ENCODE results near the gene ZNF239. TPM values are rescaled to one million over a fixed set of nuclear protein-coding genes. Genes with fewer than 3 reads are reported as not detected.
"Not testable (repeated sequence)": the region's sequence is repeated elsewhere in the genome, so short reads cannot be mapped to it uniquely, and the experiment has no call there.

Gene ZNF239
- total RNA-seq, 2 donors from 2014 or later = 4.3 to 6.8 TPM

DNA sequence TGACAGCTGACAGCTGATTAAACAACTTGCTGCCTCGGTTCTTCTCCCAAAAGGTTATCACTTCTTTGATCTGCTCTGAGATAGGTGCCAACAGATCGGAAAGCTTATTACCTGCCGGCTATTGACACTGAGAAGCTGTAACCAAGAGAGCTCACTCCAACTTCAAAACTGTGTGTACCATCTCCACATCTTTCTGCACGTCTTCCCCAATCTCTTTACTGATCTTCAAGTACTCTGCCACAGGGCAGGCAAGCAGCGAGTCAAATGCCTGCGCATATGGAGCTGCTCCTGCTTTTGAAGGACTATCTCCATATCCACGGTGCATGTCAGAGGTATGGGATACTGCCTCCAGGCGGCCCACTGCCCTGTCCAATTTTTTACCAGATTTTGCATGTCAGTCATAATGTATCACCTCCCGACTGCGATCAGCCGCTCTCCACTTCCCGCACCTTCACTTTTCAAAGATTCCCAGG is 31.5 kb upstream of the ZNF239 start:
- WGBS = 46% methylated on average over 12 of the region's 12 CpGs
- Histone ChIP-seq H3K36me3 (no peaks in the 10 kb centered on the region), H3K4me3 (peak overlapping the region; percentile 65 to 79), H3K4me1 (replicated peaks) (no peaks in the 10 kb centered on the region), H3K27me3 (replicated peaks; ENCODE audit: insufficient read depth) (no peaks in the 10 kb centered on the region), H3K9me3 (no peaks in the 10 kb centered on the region), H3K27ac (peak overlapping the region in 1 of 2 donors; percentile 34)
- TF ChIP-seq POLR2A (IDR thresholded peaks at IDR 0.05) = no peak
- TF ChIP-seq POLR2AphosphoS5 (IDR thresholded peaks at IDR 0.05) = no peak
- TF ChIP-seq, protein P1, sequence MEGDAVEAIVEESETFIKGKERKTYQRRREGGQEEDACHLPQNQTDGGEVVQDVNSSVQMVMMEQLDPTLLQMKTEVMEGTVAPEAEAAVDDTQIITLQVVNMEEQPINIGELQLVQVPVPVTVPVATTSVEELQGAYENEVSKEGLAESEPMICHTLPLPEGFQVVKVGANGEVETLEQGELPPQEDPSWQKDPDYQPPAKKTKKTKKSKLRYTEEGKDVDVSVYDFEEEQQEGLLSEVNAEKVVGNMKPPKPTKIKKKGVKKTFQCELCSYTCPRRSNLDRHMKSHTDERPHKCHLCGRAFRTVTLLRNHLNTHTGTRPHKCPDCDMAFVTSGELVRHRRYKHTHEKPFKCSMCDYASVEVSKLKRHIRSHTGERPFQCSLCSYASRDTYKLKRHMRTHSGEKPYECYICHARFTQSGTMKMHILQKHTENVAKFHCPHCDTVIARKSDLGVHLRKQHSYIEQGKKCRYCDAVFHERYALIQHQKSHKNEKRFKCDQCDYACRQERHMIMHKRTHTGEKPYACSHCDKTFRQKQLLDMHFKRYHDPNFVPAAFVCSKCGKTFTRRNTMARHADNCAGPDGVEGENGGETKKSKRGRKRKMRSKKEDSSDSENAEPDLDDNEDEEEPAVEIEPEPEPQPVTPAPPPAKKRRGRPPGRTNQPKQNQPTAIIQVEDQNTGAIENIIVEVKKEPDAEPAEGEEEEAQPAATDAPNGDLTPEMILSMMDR (IDR thresholded peaks at IDR 0.05) = no peak
- intact Hi-C loops (cut with DNase I) = no loop called here
- no peak for DNase-seq (ENCODE audit: low spot score)

DNA sequence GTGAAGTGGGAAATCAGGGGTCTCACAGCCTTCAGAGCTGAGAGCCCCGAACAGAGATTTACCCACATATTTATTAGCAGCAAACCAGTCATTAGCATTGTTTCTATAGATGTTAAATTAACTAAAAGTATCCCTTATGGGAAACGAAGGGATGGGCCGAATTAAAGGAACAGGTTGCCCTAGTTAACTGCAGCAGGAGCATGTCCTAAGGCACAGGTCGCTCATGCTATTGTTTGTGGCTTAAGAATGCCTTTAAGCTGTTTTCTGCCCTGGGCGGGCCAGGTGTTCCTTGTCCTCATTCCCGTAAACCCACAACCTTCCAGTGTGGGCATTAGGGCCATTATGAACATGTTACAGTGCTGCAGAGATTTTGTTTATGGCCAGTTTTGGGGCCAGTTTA is 27.2 kb upstream of the ZNF239 start:
- H3K27ac ChIP-seq; intact Hi-C loops (cut with DNase I); H3K4me1 ChIP-seq (replicated peaks); H3K9me3 ChIP-seq; DNase-seq (ENCODE audit: low spot score); H3K4me3 ChIP-seq; H3K27me3 ChIP-seq (replicated peaks; ENCODE audit: insufficient read depth); H3K36me3 ChIP-seq: not testable (repeated sequence)
- 93% methylated on average over 6 of the region's 6 CpGs for WGBS

DNA sequence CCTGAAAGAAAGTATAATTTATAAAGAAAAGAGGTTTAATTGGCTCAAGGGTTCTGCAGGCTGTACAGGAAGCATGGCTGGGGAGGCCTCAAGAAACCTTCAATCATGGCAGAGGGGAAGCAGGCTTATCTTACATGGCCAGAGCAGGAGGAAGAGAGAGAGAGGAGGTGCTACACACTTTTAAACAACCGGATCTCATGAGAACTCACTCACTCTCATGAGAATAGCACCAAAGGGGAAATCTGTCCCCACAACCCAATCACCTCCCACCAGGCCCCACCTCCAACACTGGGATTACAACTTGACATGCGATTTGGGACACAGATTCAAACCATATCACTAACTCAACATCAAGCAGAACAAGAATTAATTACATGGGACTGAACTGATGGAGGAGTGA is 24.9 kb upstream of the ZNF239 start:
- TF ChIP-seq, protein P1 (IDR thresholded peaks at IDR 0.05) = no peak
- TF ChIP-seq POLR2AphosphoS5 (IDR thresholded peaks at IDR 0.05) (no peak), POLR2A (IDR thresholded peaks at IDR 0.05) (no peak)
- H3K9me3 ChIP-seq = no peaks in the 10 kb centered on the region
- no peaks in the 10 kb centered on the region for H3K27me3 ChIP-seq (replicated peaks; ENCODE audit: insufficient read depth)
- WGBS = 76% methylated on average over 2 of the region's 2 CpGs
- no peaks in the 10 kb centered on the region for H3K4me1 ChIP-seq (replicated peaks)
- no peak overlapping the region for H3K27ac ChIP-seq
- H3K4me3 ChIP-seq = no peak overlapping the region
- no peak for DNase-seq (ENCODE audit: low spot score)
- intact Hi-C loops (cut with DNase I) = no loop called here
- no peaks in the 10 kb centered on the region for H3K36me3 ChIP-seq

DNA sequence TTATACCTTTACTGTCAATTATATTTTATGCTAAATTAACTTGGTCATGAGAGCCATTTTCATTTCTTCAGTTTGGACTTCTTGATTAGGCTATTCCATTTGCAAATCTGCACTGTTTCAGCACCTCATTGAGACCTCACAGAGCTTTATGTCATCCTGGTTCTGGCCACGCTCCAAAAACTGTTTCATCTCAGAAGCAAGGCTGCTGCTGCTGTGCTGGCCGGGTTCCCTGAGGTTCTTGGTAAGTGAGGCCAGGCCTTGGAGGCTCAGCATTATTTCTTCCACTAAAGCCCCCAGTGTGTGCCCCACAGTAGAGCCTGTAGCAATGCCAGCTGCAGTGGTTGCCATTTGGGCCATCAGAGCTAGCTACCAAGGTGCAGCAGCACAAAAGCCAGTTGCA is 24.0 kb upstream of the ZNF239 start:
- WGBS = 51% methylated on average over 2 of the region's 2 CpGs
- TF ChIP-seq, protein P1 (IDR thresholded peaks at IDR 0.05) = no peak
- TF ChIP-seq POLR2AphosphoS5 (IDR thresholded peaks at IDR 0.05) (no peak), POLR2A (IDR thresholded peaks at IDR 0.05) (no peak)
- intact Hi-C loops (cut with DNase I) = no loop called here

DNA sequence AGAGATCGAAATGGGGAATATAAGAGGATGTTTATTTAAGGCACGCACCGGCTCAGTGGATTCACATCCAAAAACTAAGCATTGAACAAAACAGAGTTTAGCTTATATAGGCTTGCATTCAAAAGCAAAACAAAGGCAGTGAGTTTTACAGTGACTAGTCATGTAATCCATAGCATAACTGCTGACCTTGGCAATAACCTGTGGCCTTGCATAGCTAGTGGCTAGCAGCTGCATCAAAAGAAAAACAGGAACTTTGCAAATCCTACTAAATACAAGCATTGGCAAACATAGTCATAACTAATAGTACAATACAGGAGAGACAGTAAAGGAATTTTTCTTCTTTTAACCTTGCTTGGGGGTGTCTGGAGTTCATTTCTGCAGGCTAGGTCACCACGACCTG is 22.1 kb upstream of the ZNF239 start:
- no peaks in the 10 kb centered on the region for H3K27me3 ChIP-seq (replicated peaks; ENCODE audit: insufficient read depth)
- WGBS = 73% methylated on average over 4 of the region's 4 CpGs
- TF ChIP-seq, protein P1 (IDR thresholded peaks at IDR 0.05) = no peak
- no peak for TF ChIP-seq POLR2A (IDR thresholded peaks at IDR 0.05)
- TF ChIP-seq POLR2AphosphoS5 (IDR thresholded peaks at IDR 0.05) = no peak
- no peak overlapping the region for H3K27ac ChIP-seq
- H3K9me3 ChIP-seq = no peaks in the 10 kb centered on the region
- H3K4me1 ChIP-seq (replicated peaks) = no peaks in the 10 kb centered on the region
- no peak for DNase-seq (ENCODE audit: low spot score)
- H3K36me3 ChIP-seq = no peaks in the 10 kb centered on the region
- intact Hi-C loops (cut with DNase I) = no loop called here
- H3K4me3 ChIP-seq = no peak overlapping the region

More for the DNA sequence above, 24.0 kb upstream of the ZNF239 start:
- Histone ChIP-seq H3K27me3 (replicated peaks; ENCODE audit: insufficient read depth) (no peaks in the 10 kb centered on the region), H3K4me3 (no peak overlapping the region), H3K9me3 (no peaks in the 10 kb centered on the region), H3K36me3 (no peaks in the 10 kb centered on the region), H3K27ac (no peak overlapping the region), H3K4me1 (replicated peaks) (no peaks in the 10 kb centered on the region)
- no peak for DNase-seq (ENCODE audit: low spot score)
